K562 (cell line): ENCODE results near the gene TIMP1. TPM values are rescaled to one million over a fixed set of nuclear protein-coding genes. Genes with fewer than 3 reads are reported as not detected.

Source experiments
- ARID3A ChIP-seq: IDR thresholded peaks from 2 replicates; pipeline ENCODE4 v1.6.1; 2012; ENCODE audit warnings: low read depth, low read length, improper control_type of control experiment, borderline replicate concordance
- ATF3 ChIP-seq, 2 experiments: fragments of 450-650 bp in 1 of 2; sonication (generic) in 1 of 2; formaldehyde crosslinking in 1 of 2; IDR thresholded peaks in 1 of 2; conservative IDR thresholded peaks in 1 of 2; 2 replicates each; pipeline versions ENCODE4 v1.6.1 to v1.8.1; 2016 to 2023; ENCODE audit warnings: mild to moderate bottlenecking in 2 of 2, moderate library complexity in 2 of 2, inconsistent platforms in 1 of 2, missing genetic modification reagents in 1 of 2
- CBFA2T3 ChIP-seq: fragments of 450-650 bp; IDR thresholded peaks from 2 replicates; pipeline ENCODE4 v1.6.1; 2017
- CTBP1 ChIP-seq: fragments of 450-650 bp; IDR thresholded peaks from 2 replicates; pipeline ENCODE4 v1.6.1; 2016; ENCODE audit warnings: borderline replicate concordance
- CXXC5 ChIP-seq: fragments of 250-450 bp; sonication (Bioruptor Pico); IDR thresholded peaks from 2 replicates; pipeline ENCODE4 v1.8.0; 2022; ENCODE audit warnings: inconsistent platforms, mild to moderate bottlenecking, moderate library complexity
- EGR1 ChIP-seq: fragments of 450-650 bp; conservative IDR thresholded peaks from 2 replicates; pipeline ENCODE4 v1.6.1; 2017; ENCODE audit warnings: mild to moderate bottlenecking
- HDAC1 ChIP-seq, 2 experiments: fragments of 450-650 bp; IDR thresholded peaks; 2 replicates each; pipeline ENCODE4 v1.6.1; 2016 to 2017; ENCODE audit warnings: inconsistent platforms in 1 of 2, mild to moderate bottlenecking in 1 of 2, moderate library complexity in 1 of 2
- HDAC3 ChIP-seq: fragments of 450-650 bp; IDR thresholded peaks from 2 replicates; pipeline ENCODE4 v1.6.1; 2018; ENCODE audit warnings: borderline replicate concordance, mild to moderate bottlenecking, moderate library complexity; ENCODE audit not compliant: partially characterized antibody
- KDM4B ChIP-seq, 2 experiments: fragments of 450-650 bp in 1 of 2; sonication (generic) in 1 of 2; IDR thresholded peaks; 2 replicates each; pipeline ENCODE4 v1.6.1; 2016 to 2017; ENCODE audit warnings: borderline replicate concordance in 2 of 2, antibody characterized with exemption in 1 of 2, low read depth in 1 of 2, mild to moderate bottlenecking in 1 of 2
- LEF1 ChIP-seq: fragments of 450-650 bp; IDR thresholded peaks from 2 replicates; pipeline ENCODE4 v1.6.1; 2016; ENCODE audit warnings: mild to moderate bottlenecking
- MYNN ChIP-seq, 2 experiments: sonication (generic); formaldehyde crosslinking in 1 of 2; IDR thresholded peaks; 2 replicates each; pipeline versions ENCODE4 v1.5.0 to v1.6.1; 2016 to 2020; ENCODE audit warnings: antibody characterized with exemption in 1 of 2, missing genetic modification reagents in 1 of 2
- NFE2 ChIP-seq: IDR thresholded peaks from 2 replicates; pipeline ENCODE4 v1.6.1; 2014; ENCODE audit warnings: antibody characterized with exemption, low read depth
- SMAD4 ChIP-seq: fragments of 250-450 bp; sonication (Bioruptor Pico); conservative IDR thresholded peaks from 2 replicates; pipeline ENCODE4 v1.8.0; 2021; ENCODE audit warnings: inconsistent platforms, mild to moderate bottlenecking, moderate library complexity
- SMARCA4 ChIP-seq: fragments of 450-650 bp; IDR thresholded peaks from 2 replicates; pipeline ENCODE4 v1.6.1; 2016
- TAL1 ChIP-seq: fragments of 450-650 bp; IDR thresholded peaks from 2 replicates; pipeline ENCODE4 v1.6.1; 2016; ENCODE audit warnings: mild to moderate bottlenecking
- THRB ChIP-seq: fragments of 450-650 bp; formaldehyde crosslinking; conservative IDR thresholded peaks from 2 replicates; pipeline ENCODE4 v1.4.0; 2022; ENCODE audit warnings: mild to moderate bottlenecking, missing genetic modification characterization
- YY1 ChIP-seq, 3 experiments: IDR thresholded peaks; 2 replicates each; pipeline ENCODE4 v1.6.1; 2011; ENCODE audit warnings: low read length in 2 of 3, mild to moderate bottlenecking in 2 of 3, moderate library complexity in 2 of 3, borderline replicate concordance in 1 of 3, control low read depth in 1 of 3, low read depth in 1 of 3; ENCODE audit not compliant: insufficient read depth in 3 of 3, insufficient replicate concordance in 2 of 3, control insufficient read depth in 1 of 3, insufficient read length in 1 of 3; ENCODE audit errors: extremely low read depth in 1 of 3
- ZNF175 ChIP-seq: fragments of 200-800 bp; sonication (Bioruptor generic); IDR thresholded peaks from 2 replicates; pipeline ENCODE4 v1.6.1; 2016; ENCODE audit warnings: low read depth, mild to moderate bottlenecking, missing genetic modification characterization, missing compliant biosample characterization
- ZNF592 ChIP-seq: fragments of 450-650 bp; IDR thresholded peaks from 2 replicates; pipeline ENCODE4 v1.6.1; 2017; ENCODE audit warnings: antibody characterized with exemption, mild to moderate bottlenecking
- polyA plus RNA-seq, 8 experiments: library from polyadenylated mRNA; depleted of rRNA in 4 of 8; stranded (reverse) in 5 of 8; unstranded in 3 of 8; fragments of >200 nt; fragmentation: Nextera tagmentation in 2 of 8; fragmentation: Illumina TruSeq in 1 of 8; extraction: Ambion mirVana in 2 of 8; extraction: Trizol in 1 of 8; gene quantifications; 2 replicates each; pipeline versions ENCODE4 v1.2.1 to v1.2.3, GENCODE V29; 2011 to 2014; ENCODE audit warnings: inconsistent platforms in 1 of 8, missing spikeins in 1 of 8
- total RNA-seq, 7 experiments: library from RNA; depleted of rRNA in 6 of 7; stranded (reverse); fragments of >200 nt in 6 of 7; fragmentation: Illumina TruSeq in 2 of 7; extraction: Trizol in 2 of 7; gene quantifications; 2 replicates each; pipeline versions ENCODE4 v1.2.1 to v1.2.3, GENCODE V29; 2011 to 2021; ENCODE audit warnings: low replicate concordance in 1 of 7

The TIMP1 gene
- total and polyA plus RNA-seq, 9 of the 15 experiments (the other 6 are each of a cell fraction or from before 2014, with no cell fraction given) = 115 to 699 (median 273) TPM

- TF ChIP-seq ARID3A = peak; percentile 68; the same call in 1 of the 2 replicates
- peak in 1 of 3 experiments; percentile 75 for TF ChIP-seq YY1 (IDR thresholded peaks at IDR 0.05; ENCODE audit: borderline replicate concordance in 1 of 3, control insufficient read depth in 1 of 3, extremely low read depth in 1 of 3, insufficient read depth in 3 of 3, insufficient read length in 1 of 3, insufficient replicate concordance in 2 of 3, low read depth in 1 of 3, low read length in 2 of 3)
- peak; percentile 69; the same call in 1 of the 2 replicates for TF ChIP-seq ZNF592
- no peak for TF ChIP-seq MYNN (IDR thresholded peaks at IDR 0.05)
- no peak for TF ChIP-seq MYNN (CRISPR knock-in tag; IDR thresholded peaks at IDR 0.05)
- TF ChIP-seq EGR1 = 0 out of 2 replicates have a peak, but pooled peaks have one; percentile 18
- TF ChIP-seq HDAC1 (IDR thresholded peaks at IDR 0.05) = no peak
- peak; percentile 28 for TF ChIP-seq HDAC3
- TF ChIP-seq NFE2 = peak; percentile 17; the same call in 1 of the 2 replicates
- 0 out of 2 replicates have a peak, but pooled peaks have one; percentile 73 for TF ChIP-seq SMAD4
- peak; percentile 88 for TF ChIP-seq ZNF175 (CRISPR knock-in tag)
- peak; percentile 78 for TF ChIP-seq SMARCA4
- peak; percentile 57; the same call in 1 of the 2 replicates for TF ChIP-seq TAL1
- peak; percentile 22; the same call in 1 of the 2 replicates for TF ChIP-seq LEF1
- TF ChIP-seq CTBP1 = 0 out of 2 replicates have a peak, but pooled peaks have one; percentile 19
- no peak for TF ChIP-seq KDM4B (IDR thresholded peaks at IDR 0.05; ENCODE audit: borderline replicate concordance in 2 of 2, low read depth in 1 of 2)
- peak; percentile 70 for TF ChIP-seq CBFA2T3
- no peak for TF ChIP-seq THRB (CRISPR knock-in tag)
- TF ChIP-seq CXXC5 (CRISPR knock-in tag) = peak; percentile 74
- TF ChIP-seq ATF3 (IDR thresholded peaks at IDR 0.05) = peak; percentile 93
- TF ChIP-seq ATF3 (CRISPR knock-in tag; conservative IDR thresholded peaks at IDR 0.05) = no peak
These were observed 18.4 kb upstream of the TIMP1 start (continued) for GRCh38 chrX:47563801-47564315.
